Measurements from ENCODE around the gene LAMB1. TPM values are rescaled to one million over a fixed set of nuclear protein-coding genes. Genes with fewer than 3 reads are reported as not detected.

LAMB1 gene
- total and polyA plus RNA-seq, 2 experiments from 2014 or later: 31.8 to 34.0 TPM

DNA sequence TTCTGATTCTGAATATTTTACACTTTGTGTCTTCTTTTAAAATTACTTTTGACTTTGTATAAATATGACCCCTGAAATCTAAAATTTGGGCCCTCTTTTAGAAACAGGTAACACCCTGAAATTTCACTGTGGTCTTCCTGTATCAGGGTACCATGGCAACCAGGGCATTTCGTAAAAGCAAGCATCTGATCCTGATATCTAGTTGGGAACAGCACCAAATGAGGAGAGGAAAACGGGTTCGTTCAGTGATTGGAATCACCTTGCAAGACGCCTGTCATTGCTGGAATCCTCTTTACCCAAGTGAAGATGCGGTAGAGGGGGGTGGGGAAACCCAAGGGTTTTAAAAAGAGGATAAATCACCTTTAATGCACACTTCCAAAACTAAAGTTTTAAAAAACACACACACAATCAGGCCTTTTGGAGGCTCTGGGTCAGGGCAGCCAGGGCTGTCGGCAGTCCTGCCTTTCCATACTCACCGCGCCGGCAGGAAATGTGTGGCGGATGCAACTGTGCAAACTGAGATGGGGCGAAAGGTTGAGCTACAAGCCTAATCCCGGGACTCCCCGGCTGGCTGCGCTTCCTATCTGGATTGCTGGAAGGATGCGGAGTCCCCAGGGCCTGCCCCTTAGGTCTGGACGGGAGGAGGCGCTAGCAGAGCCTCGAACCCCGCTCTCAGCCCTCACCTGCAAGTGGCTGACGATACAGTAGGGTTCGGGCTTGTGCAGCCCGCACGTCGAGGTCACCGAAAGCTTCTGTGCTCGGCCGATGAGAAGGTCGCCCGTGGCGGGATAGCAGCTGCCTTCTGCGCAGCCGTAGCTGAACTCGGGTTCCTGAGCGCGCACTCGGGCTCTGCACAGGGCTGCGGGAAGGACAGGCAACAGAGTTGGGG is 1.8 kb downstream of the LAMB1 start:
- peaks cover 7% of the 10 kb centered on the region for H3K4me1 ChIP-seq (ENCODE audit: low read depth)
- no peaks in the 10 kb centered on the region for H3K9me3 ChIP-seq (ENCODE audit: low read depth)
- peak overlapping the region; percentile 56 for H3K4me3 ChIP-seq
- TF ChIP-seq, protein P1, sequence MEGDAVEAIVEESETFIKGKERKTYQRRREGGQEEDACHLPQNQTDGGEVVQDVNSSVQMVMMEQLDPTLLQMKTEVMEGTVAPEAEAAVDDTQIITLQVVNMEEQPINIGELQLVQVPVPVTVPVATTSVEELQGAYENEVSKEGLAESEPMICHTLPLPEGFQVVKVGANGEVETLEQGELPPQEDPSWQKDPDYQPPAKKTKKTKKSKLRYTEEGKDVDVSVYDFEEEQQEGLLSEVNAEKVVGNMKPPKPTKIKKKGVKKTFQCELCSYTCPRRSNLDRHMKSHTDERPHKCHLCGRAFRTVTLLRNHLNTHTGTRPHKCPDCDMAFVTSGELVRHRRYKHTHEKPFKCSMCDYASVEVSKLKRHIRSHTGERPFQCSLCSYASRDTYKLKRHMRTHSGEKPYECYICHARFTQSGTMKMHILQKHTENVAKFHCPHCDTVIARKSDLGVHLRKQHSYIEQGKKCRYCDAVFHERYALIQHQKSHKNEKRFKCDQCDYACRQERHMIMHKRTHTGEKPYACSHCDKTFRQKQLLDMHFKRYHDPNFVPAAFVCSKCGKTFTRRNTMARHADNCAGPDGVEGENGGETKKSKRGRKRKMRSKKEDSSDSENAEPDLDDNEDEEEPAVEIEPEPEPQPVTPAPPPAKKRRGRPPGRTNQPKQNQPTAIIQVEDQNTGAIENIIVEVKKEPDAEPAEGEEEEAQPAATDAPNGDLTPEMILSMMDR (IDR thresholded peaks at IDR 0.05; ENCODE audit: low read depth, low read length): peak; percentile 30
- DNase-seq (ENCODE audit: low read depth in 1 of 2, low spot score in 1 of 2): peak; percentile 30 to 77
- H3K27me3 ChIP-seq: peaks cover 56% of the 10 kb centered on the region
- no peaks in the 10 kb centered on the region for H3K36me3 ChIP-seq
- no peak overlapping the region for H3K27ac ChIP-seq

DNA sequence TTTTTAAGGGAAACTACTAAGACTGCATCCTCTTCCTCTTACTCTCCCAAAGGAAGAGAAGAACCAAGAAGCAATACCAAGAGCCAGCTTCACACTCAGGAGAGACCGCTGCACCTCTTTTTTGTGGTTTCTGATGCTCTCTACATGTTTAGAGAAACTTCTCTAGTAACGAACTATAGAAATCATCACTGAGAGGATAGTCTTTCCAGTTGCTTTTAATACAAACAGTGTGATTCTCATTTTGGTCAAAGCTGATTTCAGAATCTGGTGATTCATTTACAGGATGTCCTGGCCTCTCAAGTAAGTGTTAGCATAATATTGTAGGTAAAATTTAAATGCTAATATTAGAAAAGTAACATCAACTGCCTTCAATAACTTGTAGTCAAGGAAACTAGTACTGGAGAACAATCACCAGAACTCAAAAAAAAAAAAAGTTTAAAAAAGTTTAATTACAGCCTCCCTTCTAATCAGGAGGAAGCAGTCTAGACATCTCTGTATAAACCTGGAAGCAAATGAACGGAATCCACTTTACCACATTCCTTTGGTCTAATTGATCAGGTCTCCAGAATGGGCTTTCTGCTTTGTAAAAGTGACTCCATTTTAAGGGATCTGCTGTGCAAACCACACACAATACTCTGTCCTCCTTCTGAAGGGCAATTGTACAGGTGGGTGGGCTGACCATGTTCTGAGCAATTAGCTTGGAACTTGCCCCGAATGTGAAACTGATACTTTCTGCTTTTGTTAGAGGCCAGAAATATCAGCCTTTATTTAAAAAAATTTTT is 3.0 kb downstream of the LAMB1 start:
- peaks cover 45% of the 10 kb centered on the region for H3K27me3 ChIP-seq
- no peak overlapping the region for H3K4me3 ChIP-seq
- peaks cover 17% of the 10 kb centered on the region for H3K4me1 ChIP-seq (ENCODE audit: low read depth)
- H3K36me3 ChIP-seq: no peaks in the 10 kb centered on the region
- H3K27ac ChIP-seq: no peak overlapping the region
- no peak for DNase-seq (ENCODE audit: low read depth in 1 of 2, low spot score in 1 of 2)
- H3K9me3 ChIP-seq (ENCODE audit: low read depth): no peaks in the 10 kb centered on the region
- TF ChIP-seq, protein P1 (IDR thresholded peaks at IDR 0.05; ENCODE audit: low read depth, low read length): no peak

DNA sequence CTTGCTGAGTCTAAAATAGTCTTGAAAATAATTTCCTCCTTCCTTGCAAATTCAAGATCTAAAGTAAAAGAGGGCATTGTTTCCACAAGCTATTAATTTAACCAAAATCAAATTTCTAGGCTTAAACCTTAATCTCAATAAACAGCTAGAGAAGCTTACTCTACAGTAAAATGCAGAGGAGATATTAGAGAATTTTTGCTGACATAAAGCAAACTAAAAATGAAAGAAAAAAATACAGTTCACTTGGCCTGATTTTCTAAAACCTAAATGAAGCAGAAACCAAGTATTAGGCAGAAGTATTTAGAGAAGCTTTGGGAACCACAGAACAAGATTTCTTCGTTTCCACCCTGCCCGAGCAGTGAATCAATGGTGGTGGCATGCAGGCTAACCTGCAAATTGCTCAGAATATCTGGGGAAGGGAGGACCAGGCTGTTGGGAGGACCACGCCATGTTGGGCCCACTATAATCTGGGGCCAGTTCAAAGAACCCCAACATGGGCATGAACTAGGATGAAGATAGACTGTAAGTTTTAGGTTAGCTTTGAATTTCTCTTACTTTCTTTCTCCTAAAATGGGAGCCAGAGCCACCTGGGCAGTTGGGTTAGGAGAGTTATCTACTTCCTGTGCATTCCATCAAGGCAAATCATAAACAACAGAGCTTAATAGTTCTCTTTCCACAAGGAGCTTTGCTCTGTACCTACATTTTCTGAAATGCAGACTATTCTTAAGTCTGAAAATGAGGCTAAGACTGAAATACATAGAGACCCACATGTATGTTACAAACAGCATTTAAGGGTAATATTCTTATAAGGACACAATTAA is 4.1 kb downstream of the LAMB1 start:
- H3K36me3 ChIP-seq: no peaks in the 10 kb centered on the region

DNA sequence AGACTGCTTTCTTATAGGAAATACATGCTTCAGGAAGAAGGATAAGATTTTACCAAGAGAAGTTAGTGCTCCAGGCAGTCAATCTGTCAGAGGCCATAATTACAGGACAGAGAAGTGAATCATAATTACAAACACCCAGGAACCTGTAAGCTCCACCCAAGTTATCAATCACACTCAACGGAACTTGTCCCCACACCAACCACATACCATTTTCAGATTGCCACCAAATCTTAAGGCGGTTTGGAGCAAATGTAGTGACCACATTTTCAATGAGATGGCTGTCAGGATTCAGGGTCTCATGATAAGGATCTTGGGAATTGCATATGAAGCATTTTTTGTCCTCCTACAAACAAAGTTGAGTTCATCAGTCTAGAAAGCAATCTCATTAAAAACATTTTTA is 4.8 kb downstream of the LAMB1 start:
- peaks cover 17% of the 10 kb centered on the region for H3K4me1 ChIP-seq (ENCODE audit: low read depth)
- TF ChIP-seq, protein P1 (IDR thresholded peaks at IDR 0.05; ENCODE audit: low read depth, low read length): no peak
- no peak overlapping the region for H3K27ac ChIP-seq
- no peaks in the 10 kb centered on the region for H3K9me3 ChIP-seq (ENCODE audit: low read depth)
- no peak overlapping the region for H3K4me3 ChIP-seq
- no peak for DNase-seq (ENCODE audit: low read depth in 1 of 2, low spot score in 1 of 2)
- peaks cover 27% of the 10 kb centered on the region for H3K27me3 ChIP-seq
- no peaks in the 10 kb centered on the region for H3K36me3 ChIP-seq

More for the DNA sequence above, 4.1 kb downstream of the LAMB1 start:
- Histone ChIP-seq H3K27me3 (peaks cover 34% of the 10 kb centered on the region), H3K4me3 (no peak overlapping the region), H3K4me1 (ENCODE audit: low read depth) (peaks cover 17% of the 10 kb centered on the region), H3K9me3 (ENCODE audit: low read depth) (no peaks in the 10 kb centered on the region), H3K27ac (no peak overlapping the region)
- TF ChIP-seq, protein P1 (IDR thresholded peaks at IDR 0.05; ENCODE audit: low read depth, low read length): no peak
- no peak for DNase-seq (ENCODE audit: low read depth in 1 of 2, low spot score in 1 of 2)

Data from cardiac muscle cell (in vitro differentiated cells and primary cell).